HG02759 (cell line): ENCODE data around the gene FXYD3.
"Not testable (repeated sequence)": the region's sequence is repeated elsewhere in the genome, so short reads cannot be mapped to it uniquely, and the experiment has no call there.

Experiments
- ATAC-seq: cut with Tn5 transposase; IDR thresholded peaks from one replicate; pipeline ENCODE4 v1.9.1; 2021; ENCODE audit warnings: mild to moderate bottlenecking, moderate library complexity; ENCODE audit not compliant: unreplicated experiment

FXYD3 gene

DNA sequence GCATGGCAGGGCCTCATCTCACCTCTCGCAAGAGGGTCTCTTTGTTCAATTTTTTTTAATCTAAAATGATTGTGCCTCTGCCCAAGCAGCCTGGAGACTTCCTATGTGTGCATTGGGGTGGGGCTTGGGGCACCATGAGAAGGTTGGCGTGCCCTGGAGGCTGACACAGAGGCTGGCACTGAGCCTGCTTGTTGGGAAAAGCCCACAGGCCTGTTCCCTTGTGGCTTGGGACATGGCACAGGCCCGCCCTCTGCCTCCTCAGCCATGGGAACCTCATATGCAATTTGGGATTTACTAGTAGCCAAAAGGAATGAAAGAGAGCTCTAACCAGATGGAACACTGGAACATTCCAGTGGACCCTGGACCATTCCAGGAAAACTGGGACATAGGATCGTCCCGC is 8.0 kb downstream of the FXYD3 start:
- no peak for ATAC-seq

DNA sequence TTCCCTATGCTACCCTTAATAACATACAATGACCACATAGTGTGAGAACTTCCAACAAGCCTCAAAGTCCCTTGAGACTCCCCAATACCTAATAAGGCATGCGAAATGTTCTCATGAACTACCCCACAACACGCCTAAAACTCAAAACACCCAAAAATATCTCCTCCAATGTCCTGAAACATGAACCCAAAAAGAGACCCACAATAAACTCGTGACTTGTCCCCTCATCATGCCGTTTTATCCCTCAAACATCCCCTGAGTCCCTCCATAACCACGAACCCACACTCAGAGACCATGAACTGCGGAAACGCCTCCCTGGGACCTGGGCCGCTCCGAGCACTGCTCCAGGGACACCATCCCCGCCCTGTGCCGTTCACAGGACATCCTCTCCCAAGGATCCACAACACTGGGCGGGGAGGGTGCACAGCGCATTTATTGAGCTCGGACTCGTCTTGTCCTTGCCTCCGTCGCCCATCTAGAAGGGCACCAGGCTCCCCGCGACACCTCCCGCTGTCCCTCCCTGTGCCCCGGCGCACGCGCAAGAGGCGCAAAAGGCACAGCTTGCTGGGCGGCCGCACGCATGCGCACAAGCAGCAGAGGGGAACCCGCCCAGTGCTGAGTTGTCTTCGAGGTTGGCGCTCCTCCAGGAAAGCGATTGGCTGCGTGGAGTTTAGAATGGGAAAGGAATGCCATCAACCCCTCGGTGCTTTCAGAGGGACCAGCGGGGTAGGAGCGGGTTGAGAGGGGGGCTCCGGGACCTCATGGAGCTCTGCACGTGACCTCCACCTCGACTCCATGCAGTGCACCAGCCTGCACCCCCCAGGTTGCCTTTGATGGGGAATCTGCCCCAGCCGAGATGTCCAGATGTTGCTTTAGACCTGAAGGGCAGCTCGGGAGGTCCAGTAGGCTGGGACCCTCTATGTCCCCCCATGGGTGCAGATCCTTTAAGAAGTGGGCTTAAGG is 8.8 kb downstream of the FXYD3 start:
- peak; percentile 87 for ATAC-seq

DNA sequence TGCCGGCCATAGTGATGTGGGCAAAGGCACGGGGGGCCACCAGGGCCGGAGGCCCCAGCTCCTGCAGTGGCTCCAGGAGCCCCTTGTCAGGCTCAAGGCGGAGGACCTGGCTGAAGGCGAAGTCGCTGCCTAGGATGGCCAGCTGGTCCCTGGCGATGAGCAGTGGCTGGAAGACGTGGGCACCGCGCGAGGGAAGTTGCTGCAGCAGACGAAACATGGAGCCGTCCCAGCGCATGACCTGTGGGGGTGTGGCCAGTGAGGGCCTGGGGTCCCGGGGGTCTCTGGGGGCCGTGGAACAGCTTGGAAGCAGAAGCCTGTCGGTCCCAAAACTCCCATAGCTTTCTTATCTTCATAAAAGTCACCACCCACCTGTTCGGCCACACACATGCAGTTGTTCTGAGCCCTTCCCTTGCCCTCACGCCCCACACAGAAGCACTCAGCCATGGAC is 9.7 kb downstream of the FXYD3 start:
- ATAC-seq: no peak

DNA sequence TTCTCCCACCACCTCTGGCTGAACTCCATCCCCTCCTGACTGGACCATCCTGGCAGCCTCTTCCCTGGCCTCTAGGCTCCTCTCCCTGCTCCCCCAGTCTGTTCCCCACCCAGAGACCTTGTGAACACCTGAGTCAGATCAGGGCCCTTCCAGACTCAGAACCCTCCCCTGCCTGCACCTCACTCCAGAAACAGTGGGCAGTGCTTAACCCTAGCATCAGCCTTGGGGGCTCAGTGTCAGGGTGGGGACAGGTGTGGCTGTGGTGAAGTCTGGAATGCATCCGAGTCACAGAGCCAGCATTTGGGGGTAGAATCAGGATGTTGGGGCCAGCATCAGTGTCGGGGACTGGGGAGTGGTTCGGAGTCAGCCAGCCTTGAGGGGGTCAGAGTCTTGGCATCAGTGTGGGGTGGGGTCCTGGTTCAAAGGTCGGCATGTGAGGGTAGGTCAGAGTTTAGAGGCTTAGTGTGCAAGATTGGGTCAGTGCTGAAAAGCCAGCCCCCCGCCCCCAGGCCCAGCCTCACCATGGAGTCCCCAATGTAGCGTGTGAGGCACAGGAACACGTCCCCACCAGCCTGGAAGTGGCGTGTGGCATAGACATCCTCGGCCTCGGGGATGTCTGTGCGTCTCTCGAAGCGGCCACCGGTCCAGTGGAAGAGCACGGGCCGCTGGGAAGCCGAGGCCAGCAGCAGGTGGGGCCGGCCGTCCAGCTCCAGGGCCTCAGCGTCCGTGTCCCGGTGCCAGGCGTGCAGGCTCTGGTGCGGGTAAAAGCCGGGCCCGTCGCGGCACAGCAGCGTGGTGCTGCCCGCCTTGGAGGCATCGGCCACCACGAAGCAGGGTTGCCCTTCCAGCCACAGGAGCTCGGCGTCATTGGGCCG is 10.4 kb downstream of the FXYD3 start:
- ATAC-seq: no peak

DNA sequence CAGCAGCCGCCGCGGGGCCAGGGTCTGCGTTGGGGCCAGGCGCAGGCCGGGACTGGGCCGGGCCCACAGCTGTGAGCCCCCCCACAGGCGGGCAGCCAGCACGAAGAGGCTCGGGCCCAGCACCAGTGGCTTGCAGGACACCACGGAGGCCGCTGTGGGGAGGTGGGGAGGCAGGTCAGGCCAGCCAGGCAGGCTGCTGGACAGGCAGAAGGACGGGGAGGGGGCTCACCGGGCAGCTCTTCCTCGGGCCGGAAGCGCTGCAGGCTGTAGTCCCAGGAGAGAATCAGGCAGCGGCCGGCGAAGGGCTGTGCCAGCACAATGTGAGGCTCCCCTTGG is 11.0 kb downstream of the FXYD3 start:
- ATAC-seq: no peak

DNA sequence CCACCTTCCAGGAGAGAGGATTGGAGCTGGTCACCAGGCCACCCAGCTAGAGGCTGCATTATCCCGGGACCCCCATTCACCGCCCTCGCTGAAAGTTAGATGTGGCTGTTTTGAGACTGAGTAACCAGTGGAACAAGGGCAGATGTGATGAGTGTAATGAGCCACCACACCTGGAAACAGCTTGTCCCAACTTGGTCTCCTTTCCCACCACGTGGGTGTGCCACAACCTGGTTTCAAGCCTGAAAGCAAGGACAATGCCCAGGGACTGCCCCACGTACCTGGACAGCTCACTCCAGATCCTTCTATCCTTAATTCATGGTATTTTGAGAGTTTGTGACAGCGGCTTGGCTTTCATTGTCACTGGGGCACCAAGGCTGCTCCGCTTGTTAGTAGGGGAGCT is 12.2 kb downstream of the FXYD3 start:
- no peak for ATAC-seq

DNA sequence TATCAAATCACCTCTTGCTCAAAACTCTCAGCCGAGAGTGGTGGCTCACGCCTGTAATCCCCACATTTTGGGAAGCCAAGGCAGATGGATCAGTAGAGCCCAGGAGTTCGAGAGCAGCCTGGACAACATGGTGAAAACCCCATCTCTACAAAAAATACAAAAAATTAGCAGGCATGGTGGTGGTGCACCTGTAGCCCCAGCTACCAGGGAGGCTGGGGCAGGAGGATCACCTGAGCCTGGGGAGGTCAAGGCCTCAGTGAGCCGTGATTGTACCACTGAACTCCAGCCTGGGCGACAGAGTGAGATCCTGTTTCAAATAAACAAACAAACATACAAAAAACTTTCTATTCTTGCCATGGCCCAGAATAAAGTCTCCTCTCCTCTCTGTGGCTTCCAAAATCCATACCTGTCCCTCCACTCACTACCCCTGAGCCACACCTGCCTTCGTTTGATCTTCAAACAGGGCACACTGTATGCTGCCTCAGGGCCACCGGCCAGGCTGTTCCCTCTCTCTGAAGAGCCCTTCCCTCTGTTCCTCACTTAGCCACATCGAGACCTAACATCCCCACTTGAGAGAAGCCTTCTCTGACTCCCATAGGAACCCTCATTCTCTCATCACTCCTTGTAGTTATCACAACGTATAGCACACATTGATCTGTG is 12.9 kb downstream of the FXYD3 start:
- no peak for ATAC-seq

DNA sequence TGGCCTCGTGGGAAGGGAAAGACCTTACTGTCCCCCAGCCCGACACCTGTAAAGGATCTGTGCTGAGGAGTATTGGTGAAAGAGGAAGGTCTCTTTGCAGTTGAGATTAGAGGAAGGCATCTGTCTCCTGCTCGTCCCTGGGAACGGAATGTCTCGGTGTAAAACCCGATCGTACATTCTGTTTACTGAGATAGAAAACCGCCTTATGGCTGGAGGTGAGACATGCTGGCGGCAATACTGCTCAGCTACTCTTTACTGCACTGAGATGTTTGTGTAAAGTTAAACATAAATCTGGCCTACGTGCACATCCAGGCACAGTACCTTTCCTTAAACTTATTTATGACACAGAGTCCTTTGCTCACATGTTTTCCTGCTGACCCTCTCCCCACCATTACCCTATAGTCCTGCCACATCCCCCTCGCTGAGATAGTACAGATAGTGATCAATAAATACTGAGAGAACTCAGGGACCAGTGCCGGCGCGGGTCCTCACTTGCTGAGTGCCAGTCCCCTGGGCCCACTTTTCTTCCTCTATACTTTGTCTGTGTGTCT is 14.2 kb downstream of the FXYD3 start:
- ATAC-seq: not testable (repeated sequence)

DNA sequence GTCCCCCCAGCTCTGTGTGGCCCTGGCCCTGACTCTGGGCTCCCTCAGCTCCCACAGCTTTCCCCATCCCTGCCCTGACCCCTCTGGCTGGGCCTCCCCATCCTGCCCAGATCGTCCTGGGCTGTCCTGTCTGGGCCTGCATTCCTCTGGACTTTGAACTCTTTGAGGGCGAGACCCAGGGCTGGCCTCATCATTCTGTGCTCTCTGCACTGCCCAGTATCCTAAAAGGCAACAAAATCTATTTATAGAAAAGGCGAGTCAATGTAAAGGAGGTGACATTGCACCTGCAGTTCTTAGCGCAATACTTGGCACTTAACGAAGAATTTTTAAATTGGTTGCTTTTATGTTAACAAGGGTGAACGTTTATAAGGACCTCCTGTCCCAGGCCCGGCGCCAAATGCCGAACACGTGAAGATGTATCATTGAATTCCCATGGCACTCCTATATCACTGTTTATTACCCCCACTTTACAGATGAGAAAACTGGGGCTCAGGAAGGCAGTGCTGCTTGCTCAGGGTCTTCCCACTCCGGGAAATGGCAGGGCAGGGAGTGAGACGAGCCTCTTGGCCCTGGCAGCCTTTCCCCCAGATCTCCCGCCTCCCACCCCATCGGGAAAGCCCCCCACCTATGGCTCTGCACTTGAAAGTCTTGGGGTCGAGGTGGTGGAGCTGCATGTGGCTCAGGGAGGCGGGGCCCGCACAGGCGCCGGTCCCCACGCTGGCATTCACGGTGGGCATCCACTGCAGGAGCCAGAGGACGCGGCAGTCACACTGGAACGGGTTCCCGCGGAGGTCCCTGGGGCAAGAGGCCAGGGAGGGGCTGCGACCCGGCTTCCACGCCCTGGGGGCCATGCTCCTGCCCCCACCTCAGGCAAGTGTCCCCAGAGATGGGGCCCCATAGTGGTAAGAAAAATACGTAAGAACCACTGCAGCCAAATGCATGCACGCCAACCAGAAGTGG is 15.4 kb downstream of the FXYD3 start:
- ATAC-seq: no peak

DNA sequence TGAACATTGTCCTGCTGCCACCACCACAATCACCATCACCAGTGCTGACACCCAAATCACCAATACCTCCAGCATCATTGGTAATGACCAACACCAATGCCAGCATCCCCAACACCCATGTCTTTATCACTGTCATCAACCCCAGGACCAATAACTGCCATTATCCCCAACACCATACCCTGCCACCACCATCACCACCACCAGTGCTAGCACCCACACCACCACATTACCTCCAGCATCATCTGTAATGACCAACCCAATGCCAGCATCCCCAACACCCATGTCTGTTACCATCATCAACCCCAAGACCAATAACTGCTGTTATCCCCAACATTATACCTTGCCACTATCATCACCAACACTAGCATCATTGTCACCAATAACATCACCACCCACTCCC is 16.6 kb downstream of the FXYD3 start:
- ATAC-seq: no peak

DNA sequence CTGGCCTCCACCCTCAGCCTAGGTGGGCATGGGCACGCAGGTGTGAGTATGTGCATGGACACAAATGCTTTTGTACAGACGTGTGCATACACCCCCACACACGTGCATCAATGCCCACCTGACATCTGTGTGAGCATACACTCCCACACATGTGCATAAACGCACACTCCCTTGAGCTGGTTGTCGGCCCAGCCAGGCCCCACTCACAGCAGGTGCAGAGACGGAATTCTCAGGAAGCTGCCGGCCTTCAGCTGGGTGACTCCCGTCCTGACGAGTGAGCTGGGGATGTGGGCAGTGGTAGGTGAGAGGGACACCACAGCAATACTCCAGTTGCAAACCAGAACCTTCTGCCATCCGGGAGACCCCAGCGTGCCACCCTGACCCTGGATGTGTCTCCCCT is 18.2 kb downstream of the FXYD3 start:
- no peak for ATAC-seq

DNA sequence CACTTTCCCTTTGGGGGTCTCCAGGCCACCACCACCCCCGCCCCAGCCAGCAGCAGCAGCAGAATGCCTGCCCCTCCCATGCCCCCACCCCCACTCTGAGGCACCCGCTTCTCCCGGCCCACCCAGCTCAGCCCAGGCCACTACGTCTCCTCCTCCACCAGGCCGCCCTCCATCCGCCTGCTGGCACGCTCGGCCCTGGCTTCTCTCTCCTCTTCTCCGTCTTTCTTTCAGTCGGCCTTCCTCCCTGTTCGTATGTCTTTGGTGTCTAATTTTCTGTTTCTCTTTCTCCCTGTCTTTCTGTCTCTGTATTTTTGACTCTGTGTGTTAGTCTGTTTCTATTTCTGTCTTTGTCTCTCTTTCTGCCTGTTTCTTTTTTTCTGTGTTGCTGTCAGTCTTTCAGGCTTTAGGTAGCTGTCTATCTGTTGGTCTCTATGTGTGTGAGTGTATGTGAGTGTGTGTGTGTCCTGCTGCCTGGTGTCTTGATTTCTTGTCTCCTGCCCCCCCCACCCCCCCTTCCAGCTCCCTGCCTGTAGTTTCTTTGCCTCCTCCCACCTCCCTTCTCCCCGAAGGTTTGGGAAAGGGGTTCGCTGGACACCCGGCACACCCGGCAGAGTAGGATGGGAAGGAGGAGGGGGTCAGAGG is 19.1 kb downstream of the FXYD3 start, which contains the start of gene LGI4:
TSS of gene LGI4 (minus strand) at position 459 of the 642 bp plus-strand sequence. CDS start at position 80, 379 bp downstream.
- ATAC-seq: no peak

DNA sequence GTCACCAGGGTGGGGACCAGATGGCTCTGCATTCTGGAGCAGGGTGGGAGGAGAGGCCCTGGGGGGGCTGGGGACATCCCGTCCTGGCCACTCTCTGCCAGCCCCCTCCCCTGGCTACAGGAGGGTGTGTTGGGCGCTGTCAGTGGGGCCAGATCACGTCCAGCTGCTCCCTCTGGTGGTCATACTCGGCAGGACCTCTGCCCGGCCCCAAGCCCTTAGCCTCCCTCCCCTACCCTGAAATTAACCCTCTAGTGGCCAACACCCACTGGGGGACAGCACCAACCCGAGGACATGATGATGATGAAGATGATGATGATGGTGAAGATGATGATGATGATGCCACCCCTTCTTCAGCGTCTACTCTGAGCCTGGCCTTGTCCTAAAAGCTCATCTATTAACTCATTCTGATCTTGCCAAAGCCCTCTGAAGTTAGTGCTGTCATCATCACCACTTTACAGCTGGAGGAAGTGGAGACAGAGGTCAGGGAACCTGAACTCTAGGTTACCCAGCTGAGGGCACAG is 19.8 kb downstream of the FXYD3 start:
- ATAC-seq: no peak

DNA sequence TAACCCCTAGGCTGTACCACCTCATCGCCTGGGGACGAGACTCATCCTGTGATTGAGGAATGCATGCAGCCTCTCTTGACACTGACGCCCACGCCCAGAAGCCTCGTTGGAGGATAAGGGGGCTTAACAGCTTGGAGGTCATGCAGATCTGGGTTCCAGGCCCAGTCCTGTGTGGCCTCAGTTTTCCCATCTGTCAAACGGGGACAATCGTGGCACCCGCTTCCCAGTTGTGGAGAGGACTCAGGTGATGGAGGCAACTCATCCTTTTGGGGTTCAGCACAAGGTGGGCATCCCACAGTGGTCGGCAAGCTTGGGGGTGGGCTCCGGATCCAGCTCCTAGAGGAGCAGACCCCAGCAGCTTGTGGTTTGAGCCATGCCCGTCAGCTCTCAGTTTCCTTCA is 20.6 kb downstream of the FXYD3 start:
- ATAC-seq: no peak

DNA sequence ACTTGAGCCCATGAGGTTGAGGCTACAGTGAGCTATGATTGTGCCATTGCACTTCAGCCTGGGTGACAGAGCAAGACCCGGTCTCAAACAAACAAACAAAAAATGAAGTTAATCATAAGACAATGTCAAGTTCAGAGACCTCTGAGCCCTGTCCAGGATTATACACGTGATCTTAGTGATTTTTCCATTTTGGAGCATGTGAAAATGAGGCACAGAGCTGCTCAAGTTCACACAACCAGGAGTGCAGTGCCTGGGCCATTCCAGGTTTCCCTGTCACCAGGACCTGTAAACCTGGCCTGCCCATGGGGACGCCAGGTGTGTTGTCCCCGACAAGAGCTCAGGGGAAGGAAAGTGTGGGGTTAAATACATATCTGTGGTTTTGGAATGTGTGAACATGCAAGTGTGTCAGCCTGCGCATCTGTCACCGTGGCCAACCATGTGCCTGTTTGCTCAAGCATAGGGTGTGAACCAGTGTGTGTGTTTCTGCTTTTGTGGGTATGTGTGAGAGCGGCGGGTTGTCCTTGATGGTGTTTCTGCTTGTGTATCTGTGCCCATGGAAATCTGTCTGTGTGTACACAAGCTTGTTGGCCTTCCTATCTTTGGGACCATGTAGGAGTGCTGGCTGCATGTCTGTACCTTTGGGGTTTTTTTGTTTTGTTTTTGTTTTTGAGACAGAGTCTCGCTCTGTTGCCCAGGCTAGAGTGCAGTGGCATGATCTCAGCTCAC is 21.5 kb downstream of the FXYD3 start:
- ATAC-seq: no peak

DNA sequence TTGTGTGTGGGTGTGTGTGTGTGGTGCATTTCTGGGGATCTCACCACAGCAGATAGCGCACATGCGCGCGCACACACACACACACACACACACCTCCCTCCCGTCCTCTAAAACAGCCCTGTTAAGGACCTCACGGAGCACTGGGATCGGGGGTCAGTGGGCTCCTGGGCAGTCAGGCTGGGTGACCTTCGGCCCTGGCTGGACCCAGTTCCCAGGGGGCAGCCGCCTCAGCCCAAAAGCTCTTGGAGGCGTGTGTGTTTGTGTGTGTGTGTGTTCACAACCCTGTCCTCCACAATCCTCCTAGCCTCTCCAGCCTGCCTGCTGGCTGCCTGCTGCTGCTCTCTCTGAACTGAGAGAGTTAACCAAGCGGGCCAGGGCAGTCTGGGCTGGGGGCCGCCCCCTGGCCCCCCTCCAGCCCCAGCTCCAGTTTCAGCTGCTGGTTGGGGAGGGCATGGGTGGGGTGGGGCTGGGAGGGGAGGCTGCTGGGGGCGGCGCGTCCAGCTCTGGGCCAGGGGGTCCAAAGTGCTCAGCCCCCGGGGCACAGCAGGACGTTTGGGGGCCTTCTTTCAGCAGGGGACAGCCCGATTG is 22.8 kb downstream of the FXYD3 start, which contains the start of gene FXYD1:
TSS of gene FXYD1 (plus strand) at position 520 of the 588 bp plus-strand sequence. CDS start 1,256 bp downstream, outside the sequence.
- no peak for ATAC-seq

DNA sequence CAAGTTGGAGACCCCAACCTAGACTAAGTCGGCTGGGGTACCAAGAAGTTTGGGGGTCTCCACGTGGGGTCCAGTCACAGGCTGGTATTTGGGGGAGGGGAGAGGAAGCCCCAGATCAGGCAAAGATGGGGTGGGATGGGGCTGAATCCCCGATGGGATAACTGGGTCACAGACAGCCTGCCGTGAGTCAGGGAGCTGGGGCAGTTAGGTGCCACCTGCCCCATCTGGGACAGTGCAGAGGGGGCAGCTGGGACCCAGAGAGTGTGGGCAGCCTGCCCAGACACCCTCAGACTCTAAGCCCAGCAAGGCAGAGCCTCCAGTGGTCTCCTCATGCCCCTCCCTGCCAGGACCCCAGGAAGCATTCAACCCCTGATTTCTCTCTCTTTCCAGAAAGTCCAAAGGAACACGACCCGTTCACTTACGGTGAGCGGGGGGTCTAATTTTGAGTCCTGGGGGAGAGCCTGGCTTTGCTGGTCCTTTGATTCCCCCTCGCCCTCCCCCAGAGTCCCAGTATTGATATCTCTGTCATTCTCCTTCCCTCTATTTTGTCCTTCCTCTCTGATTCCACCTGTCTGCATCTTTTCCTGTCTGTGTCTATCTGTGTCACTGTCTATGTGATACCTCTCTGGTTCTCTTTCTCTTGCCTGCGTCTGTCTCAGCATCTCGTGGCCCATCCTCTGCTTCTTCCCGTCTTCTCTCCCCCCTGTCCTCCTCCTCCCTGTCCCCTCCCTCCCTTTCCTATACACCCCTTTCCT is 24.8 kb downstream of the FXYD3 start:
- ATAC-seq: no peak
